Measurements from ENCODE around the gene DCX. TPM values are rescaled to one million over a fixed set of nuclear protein-coding genes. Genes with fewer than 3 reads are reported as not detected.

DCX gene
- total RNA-seq, 1 experiment from 2014 or later = not detected

DNA sequence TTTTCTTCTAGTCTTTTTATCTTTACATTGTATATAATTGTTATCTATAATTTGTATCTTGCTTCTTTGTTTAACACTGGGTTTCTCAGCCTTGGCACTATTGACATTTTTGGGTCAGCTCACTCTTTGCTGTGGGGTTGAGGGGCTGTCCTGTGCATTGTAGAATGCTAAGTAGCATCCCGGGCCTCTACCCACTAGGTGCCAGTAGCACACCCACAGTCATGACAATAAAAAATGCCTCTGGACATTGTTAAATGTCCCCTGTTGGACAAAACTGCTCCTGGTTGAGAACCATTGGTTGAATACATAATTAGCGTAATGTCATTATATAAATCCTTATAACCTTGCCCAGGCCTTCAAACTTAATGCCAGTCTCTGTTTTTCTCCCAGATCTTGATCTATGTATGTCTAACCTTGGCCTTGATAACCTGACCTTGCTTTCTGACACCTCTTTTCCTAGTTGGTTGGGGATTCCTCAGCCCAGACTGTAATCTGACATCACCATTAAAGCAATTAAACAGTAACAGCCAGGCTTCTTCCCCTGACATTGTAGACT lies 46.1 kb downstream of the DCX start:
- CTCF ChIA-PET = no interaction called here
- POLR2A ChIA-PET = no interaction called here
- Mint-ChIP-seq H3K36me3 (ENCODE audit: insufficient read depth, unreplicated experiment) (no peaks in the 10 kb centered on the region), H3K27ac (ENCODE audit: low read depth, unreplicated experiment) (no peak overlapping the region), H3K9me3 (ENCODE audit: unreplicated experiment) (no peaks in the 10 kb centered on the region), H3K4me1 (ENCODE audit: insufficient read depth, unreplicated experiment) (no peaks in the 10 kb centered on the region), H3K4me3 (ENCODE audit: unreplicated experiment) (no peak overlapping the region), H3K27me3 (ENCODE audit: insufficient read depth, unreplicated experiment) (peaks cover 78% of the 10 kb centered on the region)
- no TSS peak for BruUV-seq (replicated peaks)
- TF ChIP-seq, protein P1, sequence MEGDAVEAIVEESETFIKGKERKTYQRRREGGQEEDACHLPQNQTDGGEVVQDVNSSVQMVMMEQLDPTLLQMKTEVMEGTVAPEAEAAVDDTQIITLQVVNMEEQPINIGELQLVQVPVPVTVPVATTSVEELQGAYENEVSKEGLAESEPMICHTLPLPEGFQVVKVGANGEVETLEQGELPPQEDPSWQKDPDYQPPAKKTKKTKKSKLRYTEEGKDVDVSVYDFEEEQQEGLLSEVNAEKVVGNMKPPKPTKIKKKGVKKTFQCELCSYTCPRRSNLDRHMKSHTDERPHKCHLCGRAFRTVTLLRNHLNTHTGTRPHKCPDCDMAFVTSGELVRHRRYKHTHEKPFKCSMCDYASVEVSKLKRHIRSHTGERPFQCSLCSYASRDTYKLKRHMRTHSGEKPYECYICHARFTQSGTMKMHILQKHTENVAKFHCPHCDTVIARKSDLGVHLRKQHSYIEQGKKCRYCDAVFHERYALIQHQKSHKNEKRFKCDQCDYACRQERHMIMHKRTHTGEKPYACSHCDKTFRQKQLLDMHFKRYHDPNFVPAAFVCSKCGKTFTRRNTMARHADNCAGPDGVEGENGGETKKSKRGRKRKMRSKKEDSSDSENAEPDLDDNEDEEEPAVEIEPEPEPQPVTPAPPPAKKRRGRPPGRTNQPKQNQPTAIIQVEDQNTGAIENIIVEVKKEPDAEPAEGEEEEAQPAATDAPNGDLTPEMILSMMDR (IDR thresholded peaks at IDR 0.05; ENCODE audit: unreplicated experiment) = no peak
- intact Hi-C loops (cut with micrococcal nuclease) = no loop called here
- DNase-seq (ENCODE audit: unreplicated experiment) = no peak

DNA sequence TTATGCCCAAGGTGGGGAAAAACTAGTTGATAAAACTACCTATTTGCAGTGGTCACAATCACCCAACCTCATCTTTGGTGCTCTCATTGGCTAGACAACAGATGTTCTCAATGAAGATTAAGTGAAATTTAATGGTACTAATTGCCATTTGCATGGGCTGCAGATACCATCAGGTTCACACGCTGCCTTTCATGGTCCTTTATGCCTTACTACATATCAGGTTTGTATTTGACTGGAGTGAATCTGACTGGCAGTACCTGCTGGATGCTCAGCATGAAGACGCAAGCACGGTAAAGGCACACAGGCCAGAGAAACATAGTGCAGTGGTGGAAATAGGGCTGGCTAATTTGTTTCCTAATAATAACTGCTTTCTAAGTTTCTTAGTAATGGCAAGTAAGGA lies 48.3 kb downstream of the DCX start:
- TF ChIP-seq, protein P1 (IDR thresholded peaks at IDR 0.05; ENCODE audit: unreplicated experiment) = no peak
- Mint-ChIP-seq H3K4me3 (ENCODE audit: unreplicated experiment) (no peak overlapping the region), H3K27me3 (ENCODE audit: insufficient read depth, unreplicated experiment) (peaks cover 68% of the 10 kb centered on the region), H3K36me3 (ENCODE audit: insufficient read depth, unreplicated experiment) (no peaks in the 10 kb centered on the region), H3K27ac (ENCODE audit: low read depth, unreplicated experiment) (no peak overlapping the region), H3K9me3 (ENCODE audit: unreplicated experiment) (no peaks in the 10 kb centered on the region), H3K4me1 (ENCODE audit: insufficient read depth, unreplicated experiment) (no peaks in the 10 kb centered on the region)
- DNase-seq (ENCODE audit: unreplicated experiment) = no peak
- ChIA-PET POLR2A (no interaction called here), CTCF (no interaction called here)
- intact Hi-C loops (cut with micrococcal nuclease) = no loop called here
- no TSS peak for BruUV-seq (replicated peaks)

DNA sequence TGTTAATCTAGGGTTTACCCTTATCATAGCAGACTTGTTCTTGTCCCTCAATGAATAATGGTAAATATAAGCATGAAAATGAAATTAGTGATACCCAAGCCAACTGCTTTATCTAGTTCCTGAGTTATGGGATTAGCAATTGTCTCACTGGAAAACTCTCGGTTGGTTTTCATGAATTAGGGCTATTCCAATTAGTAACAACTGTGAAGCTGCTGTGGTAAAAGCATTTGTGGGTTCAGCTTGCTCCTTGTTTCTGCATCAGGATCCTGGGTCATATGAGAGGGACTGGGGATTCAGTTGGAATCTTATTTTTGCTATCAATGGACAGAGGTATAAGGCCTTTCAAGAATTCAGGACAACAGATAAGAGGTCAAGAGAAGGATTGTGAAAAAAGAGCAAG lies 50.2 kb downstream of the DCX start:
- intact Hi-C loops (cut with micrococcal nuclease) = no loop called here
- no peaks in the 10 kb centered on the region for H3K36me3 Mint-ChIP-seq (ENCODE audit: insufficient read depth, unreplicated experiment)
- no peaks in the 10 kb centered on the region for H3K9me3 Mint-ChIP-seq (ENCODE audit: unreplicated experiment)
- peaks cover 60% of the 10 kb centered on the region for H3K27me3 Mint-ChIP-seq (ENCODE audit: insufficient read depth, unreplicated experiment)
- H3K4me1 Mint-ChIP-seq (ENCODE audit: insufficient read depth, unreplicated experiment) = no peaks in the 10 kb centered on the region
- BruUV-seq (replicated peaks) = no TSS peak
- POLR2A ChIA-PET = no interaction called here
- CTCF ChIA-PET = interaction anchor here (0.7 kb wide), 1 partner anchor 227 kb away, joined by 3 read pairs; no protein-coding TSS in a partner anchor
- H3K27ac Mint-ChIP-seq (ENCODE audit: low read depth, unreplicated experiment) = no peak overlapping the region
- DNase-seq (ENCODE audit: unreplicated experiment) = no peak
- TF ChIP-seq, protein P1 (IDR thresholded peaks at IDR 0.05; ENCODE audit: unreplicated experiment) = no peak
- no peak overlapping the region for H3K4me3 Mint-ChIP-seq (ENCODE audit: unreplicated experiment)

DNA sequence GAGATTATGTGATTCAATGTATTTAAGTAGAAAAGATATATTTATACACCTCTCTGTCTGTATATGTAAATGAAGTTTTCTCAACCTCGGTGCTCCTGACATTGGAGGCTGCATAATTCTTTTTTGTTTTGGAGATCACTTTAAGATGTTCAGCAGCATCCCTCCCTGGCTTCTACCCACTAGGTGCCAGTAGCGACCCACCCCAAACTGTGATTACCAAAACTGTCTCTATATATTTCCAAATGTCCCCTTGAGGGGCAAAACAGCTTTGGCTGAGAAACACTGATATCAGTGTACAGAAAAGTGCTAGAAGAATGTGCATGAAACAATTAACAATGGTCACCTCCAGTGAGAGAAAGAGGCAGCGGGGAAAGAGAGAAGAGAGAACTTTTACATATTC lies 51.2 kb downstream of the DCX start:
- no peaks in the 10 kb centered on the region for H3K9me3 Mint-ChIP-seq (ENCODE audit: unreplicated experiment)
- DNase-seq (ENCODE audit: unreplicated experiment) = no peak
- no peaks in the 10 kb centered on the region for H3K36me3 Mint-ChIP-seq (ENCODE audit: insufficient read depth, unreplicated experiment)
- intact Hi-C loops (cut with micrococcal nuclease) = no loop called here
- H3K4me3 Mint-ChIP-seq (ENCODE audit: unreplicated experiment) = no peak overlapping the region
- ChIA-PET CTCF (interaction anchor here (0.7 to 0.8 kb wide), 3 partner anchors 12 to 93 kb away, joined by 3 to 4 read pairs (median 3); no protein-coding TSS in a partner anchor), POLR2A (no interaction called here)
- no peaks in the 10 kb centered on the region for H3K4me1 Mint-ChIP-seq (ENCODE audit: insufficient read depth, unreplicated experiment)
- BruUV-seq (replicated peaks) = no TSS peak
- H3K27me3 Mint-ChIP-seq (ENCODE audit: insufficient read depth, unreplicated experiment) = peaks cover 60% of the 10 kb centered on the region
- no peak overlapping the region for H3K27ac Mint-ChIP-seq (ENCODE audit: low read depth, unreplicated experiment)
- TF ChIP-seq, protein P1 (IDR thresholded peaks at IDR 0.05; ENCODE audit: unreplicated experiment) = no peak
